ENCODE results near the gene CACHD1. TPM values are rescaled to one million over a fixed set of nuclear protein-coding genes. Genes with fewer than 3 reads are reported as not detected.
A peak's percentile ranks its signal among the peaks of the same experiment; 100 is the strongest.

Gene CACHD1
- polyA plus RNA-seq, 1 of the 3 experiments (the other 2 are of a cell fraction): 2.2 TPM

DNA sequence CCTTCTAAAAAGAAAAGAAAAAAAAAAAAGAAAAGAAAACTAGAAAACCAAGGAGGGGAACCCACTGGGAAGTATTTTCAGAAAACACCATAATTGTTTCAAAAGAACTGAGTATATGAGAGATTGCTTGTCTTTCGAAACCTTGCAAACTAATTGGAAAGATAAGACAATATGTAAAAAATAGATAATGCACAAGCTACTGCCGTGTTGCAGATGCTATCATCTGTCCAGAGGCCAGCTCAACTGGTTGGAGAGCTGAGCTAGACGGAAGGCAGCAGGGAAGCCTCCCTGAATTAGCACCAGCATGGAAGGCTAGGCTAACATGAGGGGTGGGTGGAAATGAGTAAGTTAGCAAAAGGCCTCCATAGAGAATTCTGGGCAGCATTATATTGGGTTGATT, 16.2 kb upstream of the CACHD1 start:
- Histone ChIP-seq H3K27ac (ENCODE audit: low read depth in 2 of 2, low read length in 1 of 2) (no peak overlapping the region), H3K9me3 (no peaks in the 10 kb centered on the region), H3K79me2 (ENCODE audit: insufficient read depth) (no peaks in the 10 kb centered on the region), H3K9me2 (no peaks in the 10 kb centered on the region), H3K36me3 (replicated peaks in 1 of 2; ENCODE audit: control insufficient read depth in 1 of 2, insufficient read depth in 2 of 2, low read length in 1 of 2) (no peaks in the 10 kb centered on the region), H3K27me3 (ENCODE audit: insufficient read depth) (no peaks in the 10 kb centered on the region), H3F3A (replicated peaks; ENCODE audit: insufficient read depth) (no peaks in the 10 kb centered on the region), H2AFZ (ENCODE audit: low read depth) (no peak overlapping the region), H3K4me1 (ENCODE audit: control insufficient read depth in 1 of 2, insufficient read depth in 2 of 2, low read depth in 1 of 2, low read length in 1 of 2) (peaks cover 0 to 2% of the 10 kb centered on the region in 2 experiments; a peak in 2 of 4 replicates), H3K9ac (no peak overlapping the region), H3K4me2 (no peak overlapping the region), H4K20me1 (ENCODE audit: insufficient read depth) (no peaks in the 10 kb centered on the region), H3K4me3 (ENCODE audit: low read depth in 2 of 2, low read length in 1 of 2) (no peak overlapping the region)
- CTCF ChIA-PET: interaction anchor here (1.1 kb wide), 1 partner anchor 13 kb away, joined by 3 read pairs; no protein-coding TSS in a partner anchor
- POLR2A ChIA-PET: no interaction called here
- peak; percentile 31 for DNase-seq
- 42% methylated on average over 3 of the region's 3 CpGs for WGBS (ENCODE audit: low lambda C conversion rate)
- TF ChIP-seq RCOR1 (IDR thresholded peaks at IDR 0.05; ENCODE audit: low read length) (no peak), GATA2 (CRISPR knock-in tag; IDR thresholded peaks at IDR 0.05) (peak; percentile 82), SMC3 (IDR thresholded peaks at IDR 0.05; ENCODE audit: low read depth, low read length) (no peak)
- TF ChIP-seq, protein P1, sequence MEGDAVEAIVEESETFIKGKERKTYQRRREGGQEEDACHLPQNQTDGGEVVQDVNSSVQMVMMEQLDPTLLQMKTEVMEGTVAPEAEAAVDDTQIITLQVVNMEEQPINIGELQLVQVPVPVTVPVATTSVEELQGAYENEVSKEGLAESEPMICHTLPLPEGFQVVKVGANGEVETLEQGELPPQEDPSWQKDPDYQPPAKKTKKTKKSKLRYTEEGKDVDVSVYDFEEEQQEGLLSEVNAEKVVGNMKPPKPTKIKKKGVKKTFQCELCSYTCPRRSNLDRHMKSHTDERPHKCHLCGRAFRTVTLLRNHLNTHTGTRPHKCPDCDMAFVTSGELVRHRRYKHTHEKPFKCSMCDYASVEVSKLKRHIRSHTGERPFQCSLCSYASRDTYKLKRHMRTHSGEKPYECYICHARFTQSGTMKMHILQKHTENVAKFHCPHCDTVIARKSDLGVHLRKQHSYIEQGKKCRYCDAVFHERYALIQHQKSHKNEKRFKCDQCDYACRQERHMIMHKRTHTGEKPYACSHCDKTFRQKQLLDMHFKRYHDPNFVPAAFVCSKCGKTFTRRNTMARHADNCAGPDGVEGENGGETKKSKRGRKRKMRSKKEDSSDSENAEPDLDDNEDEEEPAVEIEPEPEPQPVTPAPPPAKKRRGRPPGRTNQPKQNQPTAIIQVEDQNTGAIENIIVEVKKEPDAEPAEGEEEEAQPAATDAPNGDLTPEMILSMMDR (IDR thresholded peaks at IDR 0.05): no peak

DNA sequence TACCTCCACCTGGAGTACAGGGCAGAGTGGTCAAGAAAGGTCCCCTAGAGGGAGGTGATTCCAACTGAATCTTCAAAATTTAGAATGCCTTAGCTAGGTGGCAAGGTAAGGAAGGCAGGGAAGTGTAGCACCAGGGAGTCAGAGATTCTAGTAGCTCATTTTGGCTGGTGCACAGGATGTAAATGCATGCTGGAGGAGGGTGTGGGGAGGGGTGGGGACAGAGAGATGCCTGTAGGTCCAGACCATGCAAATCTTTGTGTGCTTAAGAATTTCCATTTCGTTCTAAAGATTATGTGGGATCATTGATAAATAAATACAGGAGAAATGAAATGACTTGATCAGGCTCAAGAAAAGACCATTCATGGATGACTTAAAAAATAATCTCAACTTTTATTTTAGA, 11.0 kb upstream of the CACHD1 start:
- ChIA-PET CTCF (interaction anchor here (1.4 kb wide), 1 partner anchor 190 kb away, joined by 4 read pairs; no protein-coding TSS in a partner anchor), POLR2A (no interaction called here)
- Histone ChIP-seq H3K27ac (ENCODE audit: low read depth in 2 of 2, low read length in 1 of 2) (no peak overlapping the region), H3K27me3 (ENCODE audit: insufficient read depth) (no peaks in the 10 kb centered on the region), H3K9me3 (no peaks in the 10 kb centered on the region), H3K4me2 (no peak overlapping the region), H4K20me1 (ENCODE audit: insufficient read depth) (no peaks in the 10 kb centered on the region), H2AFZ (ENCODE audit: low read depth) (no peak overlapping the region), H3K36me3 (replicated peaks in 1 of 2; ENCODE audit: control insufficient read depth in 1 of 2, insufficient read depth in 2 of 2, low read length in 1 of 2) (no peaks in the 10 kb centered on the region), H3K4me1 (ENCODE audit: control insufficient read depth in 1 of 2, insufficient read depth in 2 of 2, low read depth in 1 of 2, low read length in 1 of 2) (no peaks in the 10 kb centered on the region; a peak in 1 of 4 replicates), H3F3A (replicated peaks; ENCODE audit: insufficient read depth) (no peaks in the 10 kb centered on the region), H3K9ac (no peak overlapping the region), H3K79me2 (ENCODE audit: insufficient read depth) (no peaks in the 10 kb centered on the region), H3K9me2 (no peaks in the 10 kb centered on the region), H3K4me3 (ENCODE audit: low read depth in 2 of 2, low read length in 1 of 2) (no peak overlapping the region)
- no peak for DNase-seq
- 15% methylated on average over 1 of the region's 1 CpG for WGBS (ENCODE audit: low lambda C conversion rate)
- TF ChIP-seq FOXM1 (IDR thresholded peaks at IDR 0.05; ENCODE audit: low read depth) (no peak), EP300 (IDR thresholded peaks at IDR 0.05; ENCODE audit: borderline replicate concordance in 1 of 2, low read depth in 1 of 2, low read length in 1 of 2) (no peak), GATA2 (CRISPR knock-in tag; IDR thresholded peaks at IDR 0.05) (no peak), CHD2 (IDR thresholded peaks at IDR 0.05; ENCODE audit: low read length, partially characterized antibody) (no peak), FOSL2 (IDR thresholded peaks at IDR 0.05; ENCODE audit: borderline replicate concordance, low read depth) (no peak), NFIC (IDR thresholded peaks at IDR 0.05; ENCODE audit: borderline replicate concordance) (no peak), FOXJ3 (CRISPR knock-in tag; IDR thresholded peaks at IDR 0.05) (no peak), RXRA (IDR thresholded peaks at IDR 0.05; ENCODE audit: borderline replicate concordance, low read depth) (no peak), RFX5 (IDR thresholded peaks at IDR 0.05; ENCODE audit: low read length) (no peak), EZH2phosphoT487 (IDR thresholded peaks at IDR 0.05; ENCODE audit: borderline replicate concordance, low read depth) (no peak), MEF2A (IDR thresholded peaks at IDR 0.05; ENCODE audit: borderline replicate concordance, low read depth) (no peak), POLR2AphosphoS5 (IDR thresholded peaks at IDR 0.05; ENCODE audit: low read depth, low read length) (no peak)
- TF ChIP-seq, protein P2, sequence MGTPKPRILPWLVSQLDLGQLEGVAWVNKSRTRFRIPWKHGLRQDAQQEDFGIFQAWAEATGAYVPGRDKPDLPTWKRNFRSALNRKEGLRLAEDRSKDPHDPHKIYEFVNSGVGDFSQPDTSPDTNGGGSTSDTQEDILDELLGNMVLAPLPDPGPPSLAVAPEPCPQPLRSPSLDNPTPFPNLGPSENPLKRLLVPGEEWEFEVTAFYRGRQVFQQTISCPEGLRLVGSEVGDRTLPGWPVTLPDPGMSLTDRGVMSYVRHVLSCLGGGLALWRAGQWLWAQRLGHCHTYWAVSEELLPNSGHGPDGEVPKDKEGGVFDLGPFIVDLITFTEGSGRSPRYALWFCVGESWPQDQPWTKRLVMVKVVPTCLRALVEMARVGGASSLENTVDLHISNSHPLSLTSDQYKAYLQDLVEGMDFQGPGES (IDR thresholded peaks at IDR 0.05; ENCODE audit: low read depth, low read length): no peak
- TF ChIP-seq, protein P3, sequence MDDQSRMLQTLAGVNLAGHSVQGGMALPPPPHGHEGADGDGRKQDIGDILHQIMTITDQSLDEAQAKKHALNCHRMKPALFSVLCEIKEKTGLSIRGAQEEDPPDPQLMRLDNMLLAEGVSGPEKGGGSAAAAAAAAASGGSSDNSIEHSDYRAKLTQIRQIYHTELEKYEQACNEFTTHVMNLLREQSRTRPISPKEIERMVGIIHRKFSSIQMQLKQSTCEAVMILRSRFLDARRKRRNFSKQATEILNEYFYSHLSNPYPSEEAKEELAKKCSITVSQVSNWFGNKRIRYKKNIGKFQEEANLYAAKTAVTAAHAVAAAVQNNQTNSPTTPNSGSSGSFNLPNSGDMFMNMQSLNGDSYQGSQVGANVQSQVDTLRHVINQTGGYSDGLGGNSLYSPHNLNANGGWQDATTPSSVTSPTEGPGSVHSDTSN (IDR thresholded peaks at IDR 0.05): no peak
- TF ChIP-seq, protein P4, sequence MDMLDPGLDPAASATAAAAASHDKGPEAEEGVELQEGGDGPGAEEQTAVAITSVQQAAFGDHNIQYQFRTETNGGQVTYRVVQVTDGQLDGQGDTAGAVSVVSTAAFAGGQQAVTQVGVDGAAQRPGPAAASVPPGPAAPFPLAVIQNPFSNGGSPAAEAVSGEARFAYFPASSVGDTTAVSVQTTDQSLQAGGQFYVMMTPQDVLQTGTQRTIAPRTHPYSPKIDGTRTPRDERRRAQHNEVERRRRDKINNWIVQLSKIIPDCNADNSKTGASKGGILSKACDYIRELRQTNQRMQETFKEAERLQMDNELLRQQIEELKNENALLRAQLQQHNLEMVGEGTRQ (IDR thresholded peaks at IDR 0.05; ENCODE audit: borderline replicate concordance, low read depth, low read length): no peak
- TF ChIP-seq, protein P5, sequence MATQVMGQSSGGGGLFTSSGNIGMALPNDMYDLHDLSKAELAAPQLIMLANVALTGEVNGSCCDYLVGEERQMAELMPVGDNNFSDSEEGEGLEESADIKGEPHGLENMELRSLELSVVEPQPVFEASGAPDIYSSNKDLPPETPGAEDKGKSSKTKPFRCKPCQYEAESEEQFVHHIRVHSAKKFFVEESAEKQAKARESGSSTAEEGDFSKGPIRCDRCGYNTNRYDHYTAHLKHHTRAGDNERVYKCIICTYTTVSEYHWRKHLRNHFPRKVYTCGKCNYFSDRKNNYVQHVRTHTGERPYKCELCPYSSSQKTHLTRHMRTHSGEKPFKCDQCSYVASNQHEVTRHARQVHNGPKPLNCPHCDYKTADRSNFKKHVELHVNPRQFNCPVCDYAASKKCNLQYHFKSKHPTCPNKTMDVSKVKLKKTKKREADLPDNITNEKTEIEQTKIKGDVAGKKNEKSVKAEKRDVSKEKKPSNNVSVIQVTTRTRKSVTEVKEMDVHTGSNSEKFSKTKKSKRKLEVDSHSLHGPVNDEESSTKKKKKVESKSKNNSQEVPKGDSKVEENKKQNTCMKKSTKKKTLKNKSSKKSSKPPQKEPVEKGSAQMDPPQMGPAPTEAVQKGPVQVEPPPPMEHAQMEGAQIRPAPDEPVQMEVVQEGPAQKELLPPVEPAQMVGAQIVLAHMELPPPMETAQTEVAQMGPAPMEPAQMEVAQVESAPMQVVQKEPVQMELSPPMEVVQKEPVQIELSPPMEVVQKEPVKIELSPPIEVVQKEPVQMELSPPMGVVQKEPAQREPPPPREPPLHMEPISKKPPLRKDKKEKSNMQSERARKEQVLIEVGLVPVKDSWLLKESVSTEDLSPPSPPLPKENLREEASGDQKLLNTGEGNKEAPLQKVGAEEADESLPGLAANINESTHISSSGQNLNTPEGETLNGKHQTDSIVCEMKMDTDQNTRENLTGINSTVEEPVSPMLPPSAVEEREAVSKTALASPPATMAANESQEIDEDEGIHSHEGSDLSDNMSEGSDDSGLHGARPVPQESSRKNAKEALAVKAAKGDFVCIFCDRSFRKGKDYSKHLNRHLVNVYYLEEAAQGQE (IDR thresholded peaks at IDR 0.05; ENCODE audit: low read depth, low read length): no peak
